Immature natural killer cell (primary cell): ENCODE results near the gene FAF1. TPM values are rescaled to one million over a fixed set of nuclear protein-coding genes. Genes with fewer than 3 reads are reported as not detected.
A peak's percentile ranks its signal among the peaks of the same experiment; 100 is the strongest.
"Not testable (repeated sequence)": the region's sequence is repeated elsewhere in the genome, so short reads cannot be mapped to it uniquely, and the experiment has no call there.

Source experiments
- DNase-seq, 3 donors: peaks; one replicate each; pipeline ENCODE4 v3.0.0; 2022; ENCODE audit warnings: mixed read lengths in 1 of 3
- H3K27ac Mint-ChIP-seq, 6 donors: one replicate each; pipeline ENCODE4 v1.8.0; 2020; ENCODE audit warnings: mixed read lengths in 6 of 6, mild to moderate bottlenecking in 5 of 6, inconsistent platforms in 4 of 6, moderate library complexity in 3 of 6
- H3K27me3 Mint-ChIP-seq, 3 donors: one replicate each; pipeline ENCODE4 v1.8.0; 2020 to 2021; ENCODE audit warnings: low read depth in 3 of 3, mild to moderate bottlenecking in 3 of 3, mixed read lengths in 3 of 3, moderate library complexity in 3 of 3, inconsistent platforms in 1 of 3
- H3K36me3 Mint-ChIP-seq, 3 donors: one replicate each; pipeline ENCODE4 v1.8.0; 2020; ENCODE audit warnings: mixed read lengths in 3 of 3, inconsistent platforms in 2 of 3, mild to moderate bottlenecking in 2 of 3
- H3K4me1 Mint-ChIP-seq, 2 donors: one replicate each; pipeline ENCODE4 v1.8.0; 2020; ENCODE audit warnings: inconsistent platforms in 2 of 2, mild to moderate bottlenecking in 2 of 2, mixed read lengths in 2 of 2, moderate library complexity in 1 of 2
- H3K4me3 Mint-ChIP-seq, 5 donors: one replicate each; pipeline ENCODE4 v1.8.0; 2020; ENCODE audit warnings: mild to moderate bottlenecking in 5 of 5, mixed read lengths in 5 of 5, inconsistent platforms in 3 of 5, moderate library complexity in 3 of 5
- H3K9me3 Mint-ChIP-seq, 6 donors: one replicate each; pipeline ENCODE4 v1.8.0; 2020; ENCODE audit warnings: mild to moderate bottlenecking in 6 of 6, mixed read lengths in 6 of 6, inconsistent platforms in 4 of 6, moderate library complexity in 3 of 6
- polyA plus RNA-seq, 3 donors: library from polyadenylated mRNA; unstranded; fragments of 300-500 nt; fragmentation: Illumina TruSeq; gene quantifications; one replicate each; pipeline ENCODE4 v1.2.3, GENCODE V29; 2021

FAF1 gene
- polyA plus RNA-seq, 3 donors from 2014 or later: 31.1 to 49.8 (median 44.0) TPM

GRCh38 chr1:50780797-50781196 is 179.3 kb downstream of the FAF1 start:
- Mint-ChIP-seq H3K4me3 (no peak overlapping the region), H3K36me3 (peaks cover 0 to 21% (median 12%) of the 10 kb centered on the region in 3 donors), H3K9me3 (no peaks in the 10 kb centered on the region), H3K4me1 (peaks cover 10 to 23% of the 10 kb centered on the region in 2 donors), H3K27me3 (no peaks in the 10 kb centered on the region), H3K27ac (peak overlapping the region in 3 of 6 donors; percentile 2 to 17 (median 10))
- DNase-seq: no peak

DNA sequence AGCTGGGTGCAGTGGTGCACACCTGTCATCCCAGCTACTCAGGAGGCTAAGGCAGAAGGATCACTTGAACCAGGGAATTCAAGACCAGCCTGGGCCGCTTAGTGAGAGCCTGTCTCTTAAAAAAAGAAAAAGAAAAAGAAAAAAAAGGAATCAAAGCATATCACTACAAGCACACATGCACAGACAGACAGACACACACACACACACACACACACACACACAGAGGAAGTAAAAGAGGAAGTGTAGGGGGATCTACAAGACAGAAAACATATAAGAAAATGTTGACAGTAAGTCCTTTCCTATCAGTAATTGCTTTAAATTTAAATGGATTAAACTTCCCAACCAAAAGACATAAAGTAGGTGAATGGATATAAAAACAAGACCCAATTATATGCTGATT is 180.3 kb downstream of the FAF1 start:
- H3K4me3 Mint-ChIP-seq: no peak overlapping the region
- peaks cover 9 to 17% of the 10 kb centered on the region in 2 donors for H3K4me1 Mint-ChIP-seq
- H3K9me3 Mint-ChIP-seq: no peaks in the 10 kb centered on the region
- H3K27ac Mint-ChIP-seq: no peak overlapping the region
- no peak for DNase-seq
- H3K36me3 Mint-ChIP-seq: peaks cover 0 to 14% (median 5%) of the 10 kb centered on the region in 3 donors
- no peaks in the 10 kb centered on the region for H3K27me3 Mint-ChIP-seq

DNA sequence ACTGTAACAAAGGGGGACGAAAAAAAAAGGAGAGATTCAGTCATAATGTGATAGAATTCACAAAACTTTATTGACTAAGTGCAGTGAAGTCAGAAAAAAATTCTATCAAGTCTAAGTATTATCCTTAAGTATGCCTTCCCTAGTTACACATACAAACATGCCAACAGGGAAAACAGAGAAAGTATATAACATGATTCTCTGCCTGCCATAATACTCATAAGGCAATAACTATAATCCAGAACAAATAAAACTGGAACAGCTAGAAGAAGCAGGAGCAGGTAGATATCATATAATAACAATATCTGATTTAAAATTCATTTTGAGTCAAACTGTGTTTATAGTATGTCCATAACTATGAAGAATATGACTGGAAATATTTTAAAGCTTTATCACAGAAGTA is 184.3 kb downstream of the FAF1 start:
- peaks cover 0 to 10% (median 5%) of the 10 kb centered on the region in 3 donors for H3K36me3 Mint-ChIP-seq
- H3K27me3 Mint-ChIP-seq: peaks cover 0 to 2% (median 0%) of the 10 kb centered on the region in 3 donors
- H3K27ac Mint-ChIP-seq: no peak overlapping the region
- DNase-seq: no peak
- H3K4me3 Mint-ChIP-seq: no peak overlapping the region
- no peaks in the 10 kb centered on the region for H3K9me3 Mint-ChIP-seq
- H3K4me1 Mint-ChIP-seq: peaks cover 1 to 9% of the 10 kb centered on the region in 2 donors

DNA sequence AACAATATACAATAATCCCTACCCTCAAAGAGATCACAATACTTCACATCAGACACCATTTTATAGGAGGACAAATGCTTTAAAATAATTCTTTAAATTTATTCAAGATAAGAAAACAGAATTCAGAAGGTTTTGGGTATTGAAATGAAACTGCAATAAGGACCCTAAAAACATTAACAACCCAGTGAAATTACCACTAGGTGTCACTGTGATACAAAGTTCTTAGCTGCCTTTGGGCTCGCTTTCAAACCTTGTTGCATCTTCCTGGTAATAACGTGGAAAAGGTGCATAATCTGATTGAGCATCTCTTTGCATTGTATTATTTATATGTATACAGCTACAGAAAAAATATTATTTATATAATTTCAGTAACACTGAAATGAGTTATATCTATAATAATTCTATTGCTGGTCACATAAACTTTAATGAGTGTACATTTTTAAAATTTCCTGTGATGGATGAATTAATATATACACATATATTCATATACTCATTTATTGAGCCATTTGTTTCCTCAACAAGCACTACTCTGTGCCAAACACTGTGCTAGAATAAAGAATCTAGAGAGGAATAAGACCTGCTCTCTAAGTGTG is 185.2 kb downstream of the FAF1 start:
- peak; percentile 16 to 42 (median 37) for DNase-seq
- peaks cover 0 to 2% (median 0%) of the 10 kb centered on the region in 3 donors for H3K27me3 Mint-ChIP-seq
- H3K4me1 Mint-ChIP-seq: peaks cover 1 to 2% of the 10 kb centered on the region in 2 donors
- no peak overlapping the region for H3K27ac Mint-ChIP-seq
- H3K36me3 Mint-ChIP-seq: peaks cover 0 to 2% (median 0%) of the 10 kb centered on the region in 3 donors
- no peaks in the 10 kb centered on the region for H3K9me3 Mint-ChIP-seq
- no peak overlapping the region for H3K4me3 Mint-ChIP-seq

- peaks cover 0 to 3% (median under 1%) of the 10 kb centered on the region in 3 donors for H3K27me3 Mint-ChIP-seq
- H3K4me1 Mint-ChIP-seq: peaks cover 31 to 35% of the 10 kb centered on the region in 2 donors
- DNase-seq: peak in 1 of 3 donors; percentile 15
- no peaks in the 10 kb centered on the region for H3K9me3 Mint-ChIP-seq
- peak overlapping the region in 3 of 6 donors; percentile 8 to 46 (median 10) for H3K27ac Mint-ChIP-seq
- H3K4me3 Mint-ChIP-seq: peak overlapping the region in 1 of 5 donors; percentile 18
- H3K36me3 Mint-ChIP-seq: peaks cover 5 to 7% (median 6%) of the 10 kb centered on the region in 3 donors
These were observed 193.4 kb downstream of the FAF1 start for GRCh38 chr1:50766688-50767087.

- H3K36me3 Mint-ChIP-seq: peaks cover 22 to 38% (median 38%) of the 10 kb centered on the region in 3 donors
These were observed 203.5 kb downstream of the FAF1 start for GRCh38 chr1:50756543-50756942.

GRCh38 chr1:50754764-50755163 is 205.3 kb downstream of the FAF1 start:
- DNase-seq, H3K4me1 Mint-ChIP-seq, H3K4me3 Mint-ChIP-seq, H3K27ac Mint-ChIP-seq: not testable (repeated sequence)
- Mint-ChIP-seq H3K27me3 (peaks cover 0 to 11% (median 2%) of the 10 kb centered on the region in 3 donors), H3K36me3 (peaks cover 19 to 33% (median 29%) of the 10 kb centered on the region in 3 donors), H3K9me3 (peaks cover 3 to 18% (median 11%) of the 10 kb centered on the region in 6 donors)

More at GRCh38 chr1:50756543-50756942, 203.5 kb downstream of the FAF1 start:
- not testable (repeated sequence) for H3K27ac Mint-ChIP-seq, H3K4me1 Mint-ChIP-seq, H3K4me3 Mint-ChIP-seq, DNase-seq
- Mint-ChIP-seq H3K27me3 (peaks cover 0 to 11% (median 3%) of the 10 kb centered on the region in 3 donors), H3K9me3 (peaks cover 4 to 18% (median 11%) of the 10 kb centered on the region in 6 donors)

- Mint-ChIP-seq H3K4me1 (peaks cover 0 to 3% of the 10 kb centered on the region in 2 donors), H3K9me3 (no peaks in the 10 kb centered on the region), H3K36me3 (peaks cover 4 to 17% (median 11%) of the 10 kb centered on the region in 3 donors), H3K4me3 (no peak overlapping the region), H3K27ac (no peak overlapping the region), H3K27me3 (peaks cover 0 to 4% (median 2%) of the 10 kb centered on the region in 3 donors)
- DNase-seq: no peak
These were observed 209.9 kb downstream of the FAF1 start for GRCh38 chr1:50750021-50750619.

- peaks cover 4 to 16% (median 8%) of the 10 kb centered on the region in 3 donors for H3K36me3 Mint-ChIP-seq
- H3K9me3 Mint-ChIP-seq: no peaks in the 10 kb centered on the region
- peaks cover 0 to 2% (median 2%) of the 10 kb centered on the region in 3 donors for H3K27me3 Mint-ChIP-seq
- no peak for DNase-seq
- H3K4me3 Mint-ChIP-seq: no peak overlapping the region
- H3K4me1 Mint-ChIP-seq: no peaks in the 10 kb centered on the region
- no peak overlapping the region for H3K27ac Mint-ChIP-seq
These were observed 212.7 kb downstream of the FAF1 start for GRCh38 chr1:50747394-50747793.

DNA sequence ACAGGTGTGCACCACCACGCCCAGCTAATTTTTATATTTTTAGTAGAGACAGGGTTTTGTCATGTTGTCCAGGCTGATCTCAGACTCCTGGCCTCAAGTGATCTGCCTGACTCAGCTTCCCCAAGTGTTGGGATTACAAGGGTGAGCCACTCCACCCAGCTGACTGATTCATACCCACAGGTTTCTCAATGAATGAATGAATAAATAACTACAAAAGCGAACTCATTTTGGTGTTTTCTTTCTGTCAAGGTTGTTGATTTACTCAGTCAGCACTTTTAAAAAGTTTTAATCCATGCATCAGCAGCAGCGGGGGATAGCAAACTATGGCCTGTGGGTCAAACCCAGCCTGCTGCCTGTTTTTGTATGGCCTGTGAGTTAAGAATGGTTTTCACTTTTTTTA is 217.5 kb downstream of the FAF1 start:
- Mint-ChIP-seq H3K27me3 (peaks cover 0 to 2% (median 2%) of the 10 kb centered on the region in 3 donors), H3K36me3 (peaks cover 9 to 25% (median 17%) of the 10 kb centered on the region in 3 donors), H3K4me3 (no peak overlapping the region), H3K27ac (no peak overlapping the region), H3K4me1 (no peaks in the 10 kb centered on the region), H3K9me3 (no peaks in the 10 kb centered on the region)
- no peak for DNase-seq

DNA sequence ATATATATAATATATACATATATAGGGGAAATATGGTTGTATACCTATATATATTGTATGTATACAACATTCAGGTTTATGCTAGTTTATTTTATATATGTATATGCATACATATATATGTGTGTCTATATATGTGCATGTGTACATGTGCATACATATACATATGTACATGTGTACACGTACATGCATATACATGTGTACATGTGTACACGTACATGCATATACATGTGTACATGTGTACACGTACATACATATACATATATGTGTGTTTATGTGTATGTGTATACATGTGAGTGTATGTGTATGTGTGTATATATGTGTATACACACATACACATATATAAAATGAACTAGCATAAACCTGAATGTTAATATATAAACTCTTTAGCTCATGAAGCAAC is 220.9 kb downstream of the FAF1 start:
- no peak overlapping the region for H3K4me3 Mint-ChIP-seq
- peaks cover under 1 to 7% of the 10 kb centered on the region in 2 donors for H3K4me1 Mint-ChIP-seq
- no peaks in the 10 kb centered on the region for H3K9me3 Mint-ChIP-seq
- no peak overlapping the region for H3K27ac Mint-ChIP-seq
- no peak for DNase-seq
- peaks cover 6 to 18% (median 15%) of the 10 kb centered on the region in 3 donors for H3K36me3 Mint-ChIP-seq
- H3K27me3 Mint-ChIP-seq: peaks cover 0 to 4% (median 0%) of the 10 kb centered on the region in 3 donors

DNA sequence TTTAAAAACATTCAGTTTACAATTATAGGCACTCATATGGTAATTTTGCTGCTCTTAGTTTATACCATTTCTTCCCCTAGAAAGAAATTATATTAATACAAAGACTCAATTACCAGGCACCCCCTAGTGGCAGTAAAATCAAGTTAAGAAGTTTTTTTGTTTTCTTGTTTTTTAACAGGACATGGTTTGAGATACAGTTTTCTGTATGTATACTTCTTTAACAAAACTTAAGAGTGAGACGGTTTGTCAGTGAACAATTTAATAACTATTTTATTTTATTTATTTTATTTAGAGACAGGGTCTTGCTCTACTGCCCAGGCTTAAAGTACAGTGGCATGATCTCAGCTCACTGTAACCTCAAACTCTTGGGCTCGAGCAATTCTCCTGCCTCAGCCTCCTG is 224.6 kb downstream of the FAF1 start:
- Mint-ChIP-seq H3K4me3 (no peak overlapping the region), H3K4me1 (peaks cover 22 to 38% of the 10 kb centered on the region in 2 donors), H3K36me3 (peaks cover 0 to 13% (median 10%) of the 10 kb centered on the region in 3 donors), H3K9me3 (no peaks in the 10 kb centered on the region), H3K27ac (no peak overlapping the region), H3K27me3 (peaks cover 0 to 5% (median 2%) of the 10 kb centered on the region in 3 donors)
- peak; percentile 8 to 23 (median 11) for DNase-seq

DNA sequence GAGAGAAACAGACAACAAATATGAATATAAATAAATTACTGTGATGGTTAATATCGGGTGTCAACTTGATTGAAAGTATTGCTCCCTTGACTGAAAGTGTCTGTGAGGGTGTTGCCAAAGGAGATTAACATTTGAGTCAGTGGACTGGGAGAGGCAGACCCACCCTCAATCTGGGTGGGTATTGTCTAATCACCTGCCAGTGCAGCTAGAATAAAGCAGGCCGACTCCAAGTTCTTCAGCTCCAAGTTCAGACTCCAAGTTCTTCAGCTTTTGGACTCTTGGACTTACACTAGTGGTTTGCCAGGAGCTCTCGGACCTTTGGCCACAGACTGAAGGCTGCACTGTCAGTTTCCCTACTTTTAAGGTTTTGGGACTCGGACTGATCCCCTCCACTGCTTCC is 232.5 kb downstream of the FAF1 start:
- Mint-ChIP-seq H3K4me1 (peaks cover 40 to 48% of the 10 kb centered on the region in 2 donors), H3K27ac (peak overlapping the region; percentile 15 to 80 (median 64)), H3K36me3 (peaks cover 0 to 19% (median 18%) of the 10 kb centered on the region in 3 donors)
- not testable (repeated sequence) for DNase-seq, H3K9me3 Mint-ChIP-seq, H3K27me3 Mint-ChIP-seq, H3K4me3 Mint-ChIP-seq
